KMS-11 (cell line): ENCODE measurements around the gene RASGRF2.

ENCODE experiments used
- H2AFZ ChIP-seq: fragments of 200-600 bp; sonication (generic); 2 replicates; pipeline ENCODE4 v1.6.1; 2016; ENCODE audit warnings: antibody characterized with exemption, mixed run types, low read depth
- H3K27ac ChIP-seq: fragments of 200-600 bp; sonication (generic); 2 replicates; pipeline ENCODE4 v1.6.1; 2016; ENCODE audit warnings: mild to moderate bottlenecking, mixed run types
- H3K27me3 ChIP-seq: fragments of 200-600 bp; sonication (generic); 2 replicates; pipeline ENCODE4 v1.6.1; 2017; ENCODE audit warnings: mild to moderate bottlenecking, low read depth, mixed run types, moderate library complexity; ENCODE audit not compliant: insufficient read depth
- H3K36me3 ChIP-seq: fragments of 200-600 bp; sonication (generic); 2 replicates; pipeline ENCODE4 v1.6.1; 2017; ENCODE audit warnings: mild to moderate bottlenecking, mixed run types; ENCODE audit not compliant: insufficient read depth
- H3K4me1 ChIP-seq: fragments of 200-600 bp; sonication (generic); 2 replicates; pipeline ENCODE4 v1.6.1; 2016; ENCODE audit warnings: mild to moderate bottlenecking, low read depth, mixed run types; ENCODE audit not compliant: poor library complexity, severe bottlenecking
- H3K4me2 ChIP-seq: fragments of 200-600 bp; sonication (generic); 2 replicates; pipeline ENCODE4 v1.7.0; 2016; ENCODE audit warnings: mild to moderate bottlenecking, mixed run types
- H3K4me3 ChIP-seq: fragments of 200-600 bp; sonication (generic); IDR thresholded peaks from 2 replicates; pipeline ENCODE4 v1.6.1; 2017; ENCODE audit warnings: low read depth, low read length, mixed read lengths; ENCODE audit not compliant: insufficient read depth
- H3K79me2 ChIP-seq: fragments of 200-600 bp; sonication (generic); 2 replicates; pipeline ENCODE4 v1.6.1; 2016; ENCODE audit warnings: low read depth, mixed run types; ENCODE audit not compliant: insufficient read depth
- H3K9ac ChIP-seq: fragments of 200-600 bp; sonication (generic); 2 replicates; pipeline ENCODE4 v1.6.1; 2016; ENCODE audit warnings: mild to moderate bottlenecking, mixed run types
- H4K20me1 ChIP-seq: fragments of 200-600 bp; sonication (generic); 2 replicates; pipeline ENCODE4 v1.6.1; 2016; ENCODE audit warnings: mild to moderate bottlenecking, mixed run types; ENCODE audit not compliant: insufficient read depth
- TF ChIP-seq, protein P1 (sequence below): fragments of 200-600 bp; sonication (generic); conservative IDR thresholded peaks from 2 replicates; pipeline ENCODE4 v1.6.1; 2017; ENCODE audit warnings: low read depth, mild to moderate bottlenecking, antibody characterized with exemption, low read length, moderate library complexity, mixed read lengths

The RASGRF2 gene

DNA sequence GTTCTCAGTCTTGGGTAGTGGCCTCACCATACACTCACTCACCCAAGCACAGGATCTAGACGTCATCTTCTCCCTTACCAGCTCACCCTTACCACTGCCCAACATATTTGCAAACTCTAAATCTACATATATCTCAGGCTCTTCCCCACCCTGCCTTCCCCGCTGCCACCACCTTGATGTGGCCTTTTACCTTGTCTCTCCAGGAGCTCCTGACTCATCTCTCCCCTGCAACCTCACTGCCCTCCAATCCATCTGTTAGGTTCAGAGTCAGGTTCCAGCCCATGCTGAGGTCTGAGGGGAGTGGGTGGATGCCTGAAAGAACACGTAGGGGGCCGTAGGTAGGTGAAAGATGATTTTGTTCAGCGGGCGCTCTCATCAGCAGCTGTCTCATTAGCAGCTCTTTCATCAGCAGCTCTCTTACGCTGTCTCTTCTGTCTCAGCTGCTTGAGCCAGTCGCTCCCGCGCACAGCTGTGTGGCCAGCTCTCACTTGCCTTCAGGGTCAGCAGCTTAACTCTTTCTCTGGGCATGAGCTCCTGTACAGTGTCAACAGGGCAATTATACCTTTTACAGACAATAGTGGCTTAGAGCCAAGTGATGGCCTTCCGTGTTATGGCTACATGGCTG is 249.8 kb downstream of the RASGRF2 start:
- no peaks in the 10 kb centered on the region for H3K4me1 ChIP-seq
- TF ChIP-seq, protein P1, sequence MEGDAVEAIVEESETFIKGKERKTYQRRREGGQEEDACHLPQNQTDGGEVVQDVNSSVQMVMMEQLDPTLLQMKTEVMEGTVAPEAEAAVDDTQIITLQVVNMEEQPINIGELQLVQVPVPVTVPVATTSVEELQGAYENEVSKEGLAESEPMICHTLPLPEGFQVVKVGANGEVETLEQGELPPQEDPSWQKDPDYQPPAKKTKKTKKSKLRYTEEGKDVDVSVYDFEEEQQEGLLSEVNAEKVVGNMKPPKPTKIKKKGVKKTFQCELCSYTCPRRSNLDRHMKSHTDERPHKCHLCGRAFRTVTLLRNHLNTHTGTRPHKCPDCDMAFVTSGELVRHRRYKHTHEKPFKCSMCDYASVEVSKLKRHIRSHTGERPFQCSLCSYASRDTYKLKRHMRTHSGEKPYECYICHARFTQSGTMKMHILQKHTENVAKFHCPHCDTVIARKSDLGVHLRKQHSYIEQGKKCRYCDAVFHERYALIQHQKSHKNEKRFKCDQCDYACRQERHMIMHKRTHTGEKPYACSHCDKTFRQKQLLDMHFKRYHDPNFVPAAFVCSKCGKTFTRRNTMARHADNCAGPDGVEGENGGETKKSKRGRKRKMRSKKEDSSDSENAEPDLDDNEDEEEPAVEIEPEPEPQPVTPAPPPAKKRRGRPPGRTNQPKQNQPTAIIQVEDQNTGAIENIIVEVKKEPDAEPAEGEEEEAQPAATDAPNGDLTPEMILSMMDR, result no peak
- no peak overlapping the region for H3K9ac ChIP-seq
- H3K27me3 ChIP-seq, result no peaks in the 10 kb centered on the region
- no peak overlapping the region for H3K4me2 ChIP-seq
- no peak overlapping the region for H2AFZ ChIP-seq
- H3K36me3 ChIP-seq, result no peaks in the 10 kb centered on the region
- no peaks in the 10 kb centered on the region for H3K79me2 ChIP-seq
- no peak overlapping the region for H3K27ac ChIP-seq
- H4K20me1 ChIP-seq, result no peaks in the 10 kb centered on the region
- no peak overlapping the region for H3K4me3 ChIP-seq

DNA sequence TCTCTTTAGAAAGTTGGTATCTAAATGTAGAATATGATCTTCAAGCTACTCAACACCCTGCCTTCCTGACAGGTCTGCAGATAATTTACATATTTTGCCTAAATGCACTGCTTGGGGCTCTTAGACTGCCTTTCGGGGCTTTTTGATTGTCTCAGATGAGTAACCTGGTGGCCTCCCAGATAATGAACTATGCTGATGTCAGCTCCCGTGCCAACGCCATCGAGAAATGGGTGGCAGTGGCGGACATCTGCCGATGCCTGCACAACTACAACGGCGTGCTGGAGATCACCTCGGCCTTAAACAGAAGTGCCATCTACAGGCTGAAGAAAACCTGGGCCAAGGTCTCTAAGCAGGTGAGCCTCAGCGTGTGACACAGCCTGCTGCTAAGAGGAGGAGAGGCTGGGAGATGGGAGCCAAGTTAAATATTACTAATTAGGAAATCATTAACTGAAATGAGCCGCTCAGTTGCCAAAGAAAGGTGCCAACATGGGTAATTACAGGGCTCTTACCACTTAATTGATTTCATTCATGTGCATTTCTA is 252.1 kb downstream of the RASGRF2 start:
- no peak overlapping the region for H3K9ac ChIP-seq
- no peaks in the 10 kb centered on the region for H4K20me1 ChIP-seq
- no peak overlapping the region for H3K27ac ChIP-seq
- no peaks in the 10 kb centered on the region for H3K36me3 ChIP-seq
- H3K4me3 ChIP-seq, result no peak overlapping the region
- no peak overlapping the region for H2AFZ ChIP-seq
- TF ChIP-seq, protein P1, result no peak
- H3K4me2 ChIP-seq, result no peak overlapping the region
- no peaks in the 10 kb centered on the region for H3K27me3 ChIP-seq
- H3K79me2 ChIP-seq, result no peaks in the 10 kb centered on the region
- no peaks in the 10 kb centered on the region for H3K4me1 ChIP-seq

GRCh38 chr5:81213070-81213469 is 252.9 kb downstream of the RASGRF2 start:
- no peak overlapping the region for H3K9ac ChIP-seq

DNA sequence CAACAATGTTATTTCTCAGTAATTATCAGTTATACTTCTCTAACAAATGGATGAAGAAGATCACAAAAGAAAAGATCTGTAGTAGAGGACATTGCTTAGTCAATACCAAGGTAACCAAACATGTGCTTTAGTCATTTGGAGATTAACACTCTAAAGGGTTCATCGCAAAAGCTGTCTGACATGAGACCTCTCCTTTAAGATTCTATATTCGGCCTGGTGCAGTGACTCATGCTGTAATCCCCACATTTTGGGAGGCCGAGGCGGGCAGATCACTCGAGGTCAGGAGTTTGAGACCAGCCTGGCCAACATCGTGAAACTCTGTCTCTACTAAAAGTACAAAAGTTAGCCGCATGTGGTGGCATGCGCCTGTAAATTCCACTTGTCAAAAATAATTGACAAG is 254.7 kb downstream of the RASGRF2 start:
- no peak overlapping the region for H3K4me2 ChIP-seq
- TF ChIP-seq, protein P1, result no peak

More at GRCh38 chr5:81213070-81213469, 252.9 kb downstream of the RASGRF2 start:
- Histone ChIP-seq H3K79me2 (no peaks in the 10 kb centered on the region), H3K27ac (no peak overlapping the region), H3K4me3 (no peak overlapping the region), H3K4me1 (no peaks in the 10 kb centered on the region), H3K36me3 (no peaks in the 10 kb centered on the region), H2AFZ (no peak overlapping the region), H3K4me2 (no peak overlapping the region), H3K27me3 (no peaks in the 10 kb centered on the region), H4K20me1 (no peaks in the 10 kb centered on the region)
- TF ChIP-seq, protein P1, result no peak

More for the DNA sequence above, 254.7 kb downstream of the RASGRF2 start:
- Histone ChIP-seq H3K4me3 (no peak overlapping the region), H3K36me3 (no peaks in the 10 kb centered on the region), H3K4me1 (no peaks in the 10 kb centered on the region), H3K9ac (no peak overlapping the region), H4K20me1 (no peaks in the 10 kb centered on the region), H3K79me2 (no peaks in the 10 kb centered on the region), H3K27ac (no peak overlapping the region), H3K27me3 (no peaks in the 10 kb centered on the region), H2AFZ (no peak overlapping the region)
